Stomach (tissue), 9 donors: ENCODE data around the gene AKAP13. TPM values are rescaled to one million over a fixed set of nuclear protein-coding genes. Genes with fewer than 3 reads are reported as not detected.
A peak's percentile ranks its signal among the peaks of the same experiment; 100 is the strongest.
"Not testable (repeated sequence)": the region's sequence is repeated elsewhere in the genome, so short reads cannot be mapped to it uniquely, and the experiment has no call there.

Experiments used
- DNase-seq, 2 donors: peaks; one replicate each; pipeline versions ENCODE4 v3.0.0 to v3.0.0-alpha.2; 2013 to 2019
- H3K27ac ChIP-seq, 5 donors: fragments of 200-600 bp in 4 of 5; sonication (generic) in 4 of 5; one replicate each; pipeline ENCODE4 v1.5.1; 2013 to 2019; ENCODE audit warnings: mild to moderate bottlenecking in 1 of 5, moderate library complexity in 1 of 5
- H3K27me3 ChIP-seq, 3 donors: fragments of 200-600 bp; sonication (generic); one replicate each; pipeline ENCODE4 v1.5.1; 2017 to 2019; ENCODE audit warnings: mixed run types in 1 of 3
- H3K36me3 ChIP-seq, 4 donors: fragments of 200-600 bp; sonication (generic); 1 replicate in 3 of 4; 2 replicates in 1 of 4; pipeline ENCODE4 v1.5.1; 2016 to 2019
- H3K4me1 ChIP-seq, 4 donors: fragments of 200-600 bp; sonication (generic); one replicate each; pipeline ENCODE4 v1.5.1; 2016 to 2019
- H3K4me3 ChIP-seq, 4 donors: fragments of 200-600 bp; sonication (generic) in 3 of 4; one replicate each; pipeline ENCODE4 v1.5.1; 2016 to 2019; ENCODE audit warnings: mild to moderate bottlenecking in 1 of 4
- H3K9me3 ChIP-seq, 4 donors: fragments of 200-600 bp; sonication (generic); one replicate each; pipeline ENCODE4 v1.5.1; 2016 to 2019
- EP300 ChIP-seq: sonication (generic); formaldehyde crosslinking; IDR thresholded peaks from one replicate; pipeline ENCODE4 v1.6.1; 2017; ENCODE audit warnings: antibody characterized with exemption
- POLR2A ChIP-seq, 4 donors: fragments of 450-650 bp; IDR thresholded peaks; one replicate each; pipeline ENCODE4 v1.6.1; 2016; ENCODE audit warnings: antibody characterized with exemption in 4 of 4, control low read depth in 2 of 4, mild to moderate bottlenecking in 1 of 4, moderate library complexity in 1 of 4
- POLR2AphosphoS5 ChIP-seq, 3 donors: sonication (generic); formaldehyde crosslinking; IDR thresholded peaks; one replicate each; pipeline ENCODE4 v1.6.1; 2016; ENCODE audit warnings: antibody characterized with exemption in 3 of 3
- WGBS, 5 donors: extraction: QIAGEN DNeasy Blood & Tissue Kit in 3 of 5; methylation state at CpG; one replicate each; pipeline versions ENCODE4 v1.1.5 to v1.1.7; 2013 to 2018; 5-methylcytosine and 5-hydroxymethylcytosine counted together
- intact Hi-C: fragments of 100-400 bp; cut with DNase I; formaldehyde crosslinking; loops from one replicate; pipeline ENCODE4 v1.15.1; 2023; ENCODE audit warnings: low total_unique reads
- polyA plus RNA-seq, 3 donors: library from polyadenylated mRNA; stranded (reverse); fragments of 200-250 nt; gene quantifications; one replicate each; pipeline ENCODE4 v1.2.3, GENCODE V29; 2013
- total RNA-seq, 5 donors: library from RNA; depleted of rRNA; stranded (reverse); fragments of >200 nt; gene quantifications; one replicate each; pipeline versions ENCODE4 v1.1.0 to v1.2.3, GENCODE V29; 2014 to 2016
- TF ChIP-seq, protein P1 (sequence below), 7 experiments: fragments of 450-650 bp in 4 of 7; fragments of 200-600 bp in 3 of 7; sonication (generic) in 3 of 7; IDR thresholded peaks; one replicate each; pipeline ENCODE4 v1.5.1; 2016 to 2019; ENCODE audit warnings: antibody characterized with exemption in 7 of 7, control low read depth in 2 of 7, mild to moderate bottlenecking in 1 of 7
- donor health status: healthy with polysubstance abuse.
- donor health status: Bipolar disorder and iron deficiency.
- donor health status: healthy.

The AKAP13 gene
- total and polyA plus RNA-seq, 8 donors: 33.1 to 395 (median 138) TPM

GRCh38 chr15:85482894-85483293, 102.5 kb downstream of the AKAP13 start:
- Histone ChIP-seq H3K27me3 (no peaks in the 10 kb centered on the region), H3K4me3 (no peak overlapping the region), H3K4me1 (peaks cover 0 to 63% (median 26%) of the 10 kb centered on the region in 4 donors), H3K36me3 (peaks cover 0 to 6% (median 3%) of the 10 kb centered on the region in 4 donors), H3K9me3 (no peaks in the 10 kb centered on the region), H3K27ac (peak overlapping the region in 4 of 5 donors; percentile 43 to 60 (median 48))
- DNase-seq: peak in 1 of 2 donors; percentile 32
- 44 to 61% (median 54%) methylated on average over 6 of the region's 6 CpGs for WGBS, 5 donors
- TF ChIP-seq, protein P1, sequence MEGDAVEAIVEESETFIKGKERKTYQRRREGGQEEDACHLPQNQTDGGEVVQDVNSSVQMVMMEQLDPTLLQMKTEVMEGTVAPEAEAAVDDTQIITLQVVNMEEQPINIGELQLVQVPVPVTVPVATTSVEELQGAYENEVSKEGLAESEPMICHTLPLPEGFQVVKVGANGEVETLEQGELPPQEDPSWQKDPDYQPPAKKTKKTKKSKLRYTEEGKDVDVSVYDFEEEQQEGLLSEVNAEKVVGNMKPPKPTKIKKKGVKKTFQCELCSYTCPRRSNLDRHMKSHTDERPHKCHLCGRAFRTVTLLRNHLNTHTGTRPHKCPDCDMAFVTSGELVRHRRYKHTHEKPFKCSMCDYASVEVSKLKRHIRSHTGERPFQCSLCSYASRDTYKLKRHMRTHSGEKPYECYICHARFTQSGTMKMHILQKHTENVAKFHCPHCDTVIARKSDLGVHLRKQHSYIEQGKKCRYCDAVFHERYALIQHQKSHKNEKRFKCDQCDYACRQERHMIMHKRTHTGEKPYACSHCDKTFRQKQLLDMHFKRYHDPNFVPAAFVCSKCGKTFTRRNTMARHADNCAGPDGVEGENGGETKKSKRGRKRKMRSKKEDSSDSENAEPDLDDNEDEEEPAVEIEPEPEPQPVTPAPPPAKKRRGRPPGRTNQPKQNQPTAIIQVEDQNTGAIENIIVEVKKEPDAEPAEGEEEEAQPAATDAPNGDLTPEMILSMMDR (IDR thresholded peaks at IDR 0.05): no peak
- no peak for TF ChIP-seq POLR2A (IDR thresholded peaks at IDR 0.05)
- peak in 1 of 3 donors; percentile 62 for TF ChIP-seq POLR2AphosphoS5 (IDR thresholded peaks at IDR 0.05)
- no peak for TF ChIP-seq EP300
- intact Hi-C loops: no loop called here

DNA sequence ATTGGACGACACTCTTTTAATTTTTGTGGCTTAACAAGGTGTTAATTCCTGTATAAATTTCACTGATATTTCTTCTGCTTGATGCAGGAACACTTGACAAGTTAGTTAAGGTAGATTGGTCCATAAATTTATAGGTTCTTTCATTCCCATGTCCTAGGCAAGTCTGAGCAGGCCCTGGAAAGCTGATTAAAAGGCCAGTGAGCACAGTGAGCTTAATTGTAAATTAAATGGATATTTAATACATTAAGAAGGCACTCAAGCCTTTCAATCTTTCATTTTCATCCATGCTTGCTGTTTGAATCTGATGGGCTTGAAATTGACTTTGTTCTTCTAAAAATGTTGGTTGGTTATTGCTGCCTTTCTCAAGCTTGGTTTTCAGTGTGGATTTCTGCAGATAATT, 103.6 kb downstream of the AKAP13 start:
- H3K9me3 ChIP-seq, H3K27me3 ChIP-seq, H3K4me3 ChIP-seq, DNase-seq, H3K27ac ChIP-seq, H3K36me3 ChIP-seq, intact Hi-C loops: not testable (repeated sequence)
- H3K4me1 ChIP-seq: peaks cover 0 to 67% (median 28%) of the 10 kb centered on the region in 4 donors
- 85 to 100% (median 95%) methylated on average over 1 of the region's 1 CpG for WGBS, 5 donors

- H3K4me3 ChIP-seq, H3K27me3 ChIP-seq, H3K36me3 ChIP-seq, H3K9me3 ChIP-seq, intact Hi-C loops, DNase-seq: not testable (repeated sequence)
- peaks cover 0 to 64% (median 25%) of the 10 kb centered on the region in 4 donors for H3K4me1 ChIP-seq
- peak overlapping the region in 1 of 5 donors; percentile 18 for H3K27ac ChIP-seq
Observed at GRCh38 chr15:85484923-85485322, 104.5 kb downstream of the AKAP13 start.

DNA sequence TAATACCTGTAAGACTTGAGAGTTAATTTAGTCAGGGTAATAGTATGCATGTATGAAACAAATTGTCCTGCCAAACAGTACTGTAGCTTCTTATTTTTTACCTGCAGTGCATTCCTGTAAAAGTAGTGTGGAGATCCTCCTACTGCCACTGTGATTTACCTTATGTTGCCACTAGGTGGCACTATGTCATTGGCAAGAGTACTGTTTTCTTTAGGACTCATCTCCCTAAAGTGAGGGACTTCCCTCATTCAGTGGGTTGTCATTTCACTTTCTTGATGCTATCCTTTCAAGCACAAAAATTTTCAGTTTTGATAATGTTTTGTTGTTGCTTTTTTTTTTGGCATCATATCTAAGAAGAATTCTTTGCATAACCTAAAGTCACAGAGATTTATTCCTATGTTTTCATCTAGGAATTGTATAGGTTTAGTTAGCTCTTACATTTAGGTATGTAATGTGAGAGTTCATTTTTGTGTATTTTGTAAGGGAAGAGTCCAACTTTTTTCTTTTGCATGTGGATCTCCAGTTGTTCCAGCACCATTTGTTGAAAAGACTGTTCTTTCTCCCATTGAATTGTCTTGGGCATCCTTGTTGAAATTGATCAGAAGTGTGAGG, 105.7 kb downstream of the AKAP13 start:
- DNase-seq: peak; percentile 53 to 92
- TF ChIP-seq POLR2A (IDR thresholded peaks at IDR 0.05): no peak
- TF ChIP-seq, protein P1 (IDR thresholded peaks at IDR 0.05): peak in 5 of 7 experiments; percentile 61 to 90 (median 86)
- TF ChIP-seq EP300: no peak
- peak; percentile 23 to 51 (median 31) for TF ChIP-seq POLR2AphosphoS5 (IDR thresholded peaks at IDR 0.05)
- Histone ChIP-seq H3K4me1 (peaks cover 0 to 67% (median 26%) of the 10 kb centered on the region in 4 donors), H3K27me3 (no peaks in the 10 kb centered on the region), H3K27ac (no peak overlapping the region), H3K9me3 (no peaks in the 10 kb centered on the region), H3K36me3 (peaks cover 0 to 7% (median 3%) of the 10 kb centered on the region in 4 donors), H3K4me3 (no peak overlapping the region)
- intact Hi-C loops: no loop called here

GRCh38 chr15:85487796-85488195, 107.4 kb downstream of the AKAP13 start:
- H3K9me3 ChIP-seq, H3K27ac ChIP-seq, H3K4me3 ChIP-seq, intact Hi-C loops, DNase-seq, H3K36me3 ChIP-seq, H3K27me3 ChIP-seq: not testable (repeated sequence)
- peaks cover 0 to 50% (median 16%) of the 10 kb centered on the region in 4 donors for H3K4me1 ChIP-seq
- WGBS, 5 donors: 77 to 87% (median 82%) methylated on average over 7 of the region's 7 CpGs

DNA sequence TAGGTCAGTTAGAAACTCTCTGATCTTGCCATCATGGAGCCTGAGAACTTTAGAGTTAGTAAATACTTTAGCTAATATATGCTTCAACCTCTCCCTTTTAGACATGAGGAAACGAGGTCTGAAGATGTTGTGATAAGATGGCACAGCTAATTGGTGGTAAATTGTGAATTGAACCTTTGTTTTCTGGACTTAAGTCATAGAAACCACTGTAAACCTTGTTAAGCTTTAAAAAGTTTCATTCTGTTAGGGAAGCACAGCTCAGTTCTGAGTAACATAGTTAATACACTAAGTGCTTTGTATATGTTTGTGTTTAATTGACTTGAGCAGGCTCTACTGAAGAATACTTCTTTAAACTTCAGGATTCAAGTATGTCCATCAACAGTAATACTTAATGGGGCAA, 108.6 kb downstream of the AKAP13 start:
- WGBS, 5 donors: 31 to 45% (median 37%) methylated on average over 1 of the region's 1 CpG
- no peaks in the 10 kb centered on the region for H3K9me3 ChIP-seq
- no peaks in the 10 kb centered on the region for H3K27me3 ChIP-seq
- no peak overlapping the region for H3K4me3 ChIP-seq
- TF ChIP-seq POLR2AphosphoS5 (IDR thresholded peaks at IDR 0.05) (no peak), EP300 (no peak), POLR2A (IDR thresholded peaks at IDR 0.05) (no peak)
- TF ChIP-seq, protein P1 (IDR thresholded peaks at IDR 0.05): no peak
- peaks cover 0 to 46% (median 16%) of the 10 kb centered on the region in 4 donors for H3K4me1 ChIP-seq
- DNase-seq: no peak
- peaks cover 0 to 7% (median 3%) of the 10 kb centered on the region in 4 donors for H3K36me3 ChIP-seq
- intact Hi-C loops: no loop called here
- no peak overlapping the region for H3K27ac ChIP-seq
